ENCODE results near the gene NRXN3.

DNA sequence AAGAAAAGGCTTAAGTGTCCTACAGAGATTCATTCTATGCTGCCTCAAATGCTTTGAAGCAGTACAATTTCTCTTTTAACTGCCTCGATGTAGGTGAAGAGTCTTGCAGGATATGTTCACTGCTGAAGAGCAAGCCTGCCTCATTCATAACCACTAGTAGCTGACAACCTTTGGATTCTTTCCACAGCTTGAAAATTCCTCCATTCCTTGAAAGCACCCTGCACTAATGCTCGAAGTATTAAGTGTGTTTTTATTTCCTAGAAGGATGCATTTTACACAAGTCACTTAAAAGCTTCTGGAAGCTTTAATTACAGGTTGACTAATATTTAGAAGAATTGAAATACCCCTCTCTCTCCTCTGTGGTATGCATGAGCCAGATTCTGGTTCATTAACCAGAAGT is 1611.7 kb downstream of the NRXN3 start:
- TF ChIP-seq EZH2 (IDR thresholded peaks at IDR 0.05; ENCODE audit: insufficient read depth, poor library complexity, severe bottlenecking) = no peak
- no peak for TF ChIP-seq EZH2phosphoT487 (IDR thresholded peaks at IDR 0.05; ENCODE audit: insufficient read depth, low read depth)
